ENCODE measurements around the gene ELOVL7.
"Not testable (repeated sequence)": the region's sequence is repeated elsewhere in the genome, so short reads cannot be mapped to it uniquely, and the experiment has no call there.

Gene ELOVL7

DNA sequence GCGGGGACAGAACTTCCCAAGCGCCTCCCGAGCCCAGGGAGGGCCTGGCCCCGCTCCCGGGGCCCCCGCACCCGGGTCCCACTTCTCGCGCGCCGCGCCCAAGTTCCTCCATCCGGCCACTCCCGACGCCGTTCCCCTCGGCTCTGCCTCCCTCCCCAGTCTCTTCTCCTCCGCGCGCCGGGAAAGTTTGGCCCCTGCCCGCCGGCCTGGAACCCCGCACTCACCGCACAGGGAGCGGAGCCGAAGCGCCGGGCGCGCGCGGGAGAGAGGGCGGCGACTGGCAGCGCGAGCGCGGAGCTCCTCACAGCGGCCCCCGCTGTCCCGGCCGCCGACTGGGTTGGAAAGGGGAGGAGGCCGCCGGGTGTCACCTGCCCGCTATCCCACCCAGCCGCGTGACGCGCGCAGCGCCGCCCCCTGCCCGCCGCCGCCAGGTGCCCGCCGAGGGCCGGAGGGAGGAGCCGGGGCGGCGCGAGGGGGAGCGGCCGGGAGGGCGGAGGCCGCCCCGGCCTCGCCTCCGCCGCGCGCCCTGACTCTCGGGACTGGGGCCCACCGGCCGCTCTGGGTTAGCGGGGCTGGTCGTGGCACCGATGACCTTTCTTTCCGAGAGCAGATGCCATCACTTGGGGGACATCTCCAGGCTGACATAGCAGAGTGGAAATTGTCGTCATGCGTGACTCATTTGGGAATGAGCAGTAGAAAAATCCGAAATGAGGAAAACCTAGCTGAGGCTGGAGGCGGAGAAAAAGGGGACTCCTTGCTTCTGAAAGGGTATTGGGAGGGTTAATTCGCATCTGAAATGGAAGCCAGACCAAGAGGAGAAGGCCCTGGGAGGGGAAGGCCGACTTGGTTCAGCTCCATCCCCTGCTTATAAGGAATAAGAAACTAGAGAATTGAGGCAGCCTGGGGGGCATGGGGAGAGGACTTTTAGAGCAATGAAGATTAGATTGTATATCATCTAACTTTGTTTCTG lies at the start of gene ELOVL7:
Gene ELOVL7 (minus strand): TSS at position 334 of the 970 bp plus-strand sequence. CDS start 56,872 bp downstream, outside the sequence.
- H3K4me3 Mint-ChIP-seq = peak within 1 kb of the TSS; percentile 55
- no peak within 1 kb of the TSS for H3K27ac Mint-ChIP-seq
- H3K9me3 Mint-ChIP-seq = no peaks in the 10 kb centered on the region
- DNase-seq (ENCODE audit: low spot score in 2 of 2) = peak; percentile 12 to 62
- H3K36me3 Mint-ChIP-seq = no peaks in the 10 kb centered on the region
- H3K4me1 Mint-ChIP-seq = peaks cover 6% of the 10 kb centered on the region
- ATAC-seq = peak; percentile 79

DNA sequence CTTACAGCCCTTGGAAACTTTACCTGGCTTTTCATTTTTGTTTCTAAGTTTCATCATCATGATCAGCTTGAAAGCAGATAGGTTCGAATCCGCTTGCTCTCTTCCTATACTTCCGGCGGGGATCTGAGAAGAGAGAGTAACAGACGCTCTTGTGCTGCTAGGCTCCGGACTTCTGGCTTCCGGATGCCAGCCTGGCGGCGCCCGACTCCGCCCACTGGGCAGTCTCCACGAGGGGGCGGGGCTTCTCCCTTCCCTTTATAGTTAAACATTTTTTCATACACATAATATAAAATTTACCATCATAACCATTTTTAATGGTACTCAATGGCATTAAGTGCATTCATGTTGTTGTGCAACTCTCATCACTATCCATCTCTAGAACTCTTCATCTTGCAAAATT lies 49.5 kb upstream of the ELOVL7 start:
- no peaks in the 10 kb centered on the region for H3K4me1 Mint-ChIP-seq
- H3K36me3 Mint-ChIP-seq = peaks cover 16% of the 10 kb centered on the region
- no peak overlapping the region for H3K27ac Mint-ChIP-seq
- H3K9me3 Mint-ChIP-seq = peaks cover 3% of the 10 kb centered on the region
- no peak overlapping the region for H3K4me3 Mint-ChIP-seq
- DNase-seq (ENCODE audit: low spot score in 2 of 2) = no peak
- ATAC-seq = no peak

GRCh38 chr5:60891667-60892066 lies 47.6 kb upstream of the ELOVL7 start:
- no peak overlapping the region for H3K27ac Mint-ChIP-seq
- H3K36me3 Mint-ChIP-seq = peaks cover 16% of the 10 kb centered on the region
- H3K4me1 Mint-ChIP-seq = no peaks in the 10 kb centered on the region
- DNase-seq (ENCODE audit: low spot score in 2 of 2) (no peak), ATAC-seq (no peak)
- peaks cover 3% of the 10 kb centered on the region for H3K9me3 Mint-ChIP-seq
- no peak overlapping the region for H3K4me3 Mint-ChIP-seq

GRCh38 chr5:60888359-60889061 lies 44.4 kb upstream of the ELOVL7 start:
- H3K4me1 Mint-ChIP-seq = no peaks in the 10 kb centered on the region
- no peak overlapping the region for H3K27ac Mint-ChIP-seq
- ATAC-seq (no peak), DNase-seq (ENCODE audit: low spot score in 2 of 2) (no peak)
- peaks cover 3% of the 10 kb centered on the region for H3K9me3 Mint-ChIP-seq
- H3K4me3 Mint-ChIP-seq = no peak overlapping the region
- H3K36me3 Mint-ChIP-seq = peaks cover 3% of the 10 kb centered on the region

DNA sequence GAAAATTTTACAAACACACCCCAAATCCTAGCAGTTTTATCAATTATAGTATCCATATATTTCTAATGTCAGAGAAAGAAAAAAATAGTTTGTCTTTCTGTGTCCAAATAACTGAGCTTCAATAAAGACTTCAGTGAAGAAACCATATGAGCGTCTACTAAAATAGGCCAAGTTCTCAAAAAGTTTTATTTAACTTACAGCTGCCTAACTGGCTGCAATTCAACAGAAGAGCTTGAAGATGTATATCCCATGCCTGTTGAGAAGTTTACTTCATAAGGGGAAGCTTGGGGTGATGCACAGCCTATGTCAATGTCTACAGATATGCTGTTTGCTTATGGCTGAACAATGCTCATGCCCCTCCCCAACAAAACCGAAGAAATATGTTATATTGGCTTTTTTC lies 43.7 kb upstream of the ELOVL7 start:
- no peak for DNase-seq (ENCODE audit: low spot score in 2 of 2)
- no peak overlapping the region for H3K4me3 Mint-ChIP-seq
- no peak for ATAC-seq
- no peaks in the 10 kb centered on the region for H3K9me3 Mint-ChIP-seq
- H3K27ac Mint-ChIP-seq = no peak overlapping the region
- no peaks in the 10 kb centered on the region for H3K4me1 Mint-ChIP-seq
- no peaks in the 10 kb centered on the region for H3K36me3 Mint-ChIP-seq

DNA sequence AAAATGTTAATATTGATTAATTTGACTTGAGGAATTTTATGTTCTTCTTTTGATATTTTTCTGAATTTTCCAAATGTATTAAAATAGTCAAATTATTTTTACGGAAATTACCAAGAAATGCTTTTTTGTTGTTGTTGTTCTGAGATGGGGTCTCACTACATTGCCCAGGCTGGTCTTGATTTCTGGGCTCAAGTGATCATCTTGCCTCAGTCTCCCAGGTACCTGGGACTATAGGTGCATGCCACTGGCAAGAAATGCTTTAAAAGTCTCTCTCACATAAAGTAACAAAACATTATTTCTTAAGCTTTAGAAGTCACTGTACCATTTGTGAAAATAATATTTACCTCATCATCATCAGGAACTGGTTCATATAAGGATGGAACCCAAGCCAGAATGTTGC lies 43.0 kb upstream of the ELOVL7 start:
- H3K36me3 Mint-ChIP-seq = no peaks in the 10 kb centered on the region
- no peak overlapping the region for H3K4me3 Mint-ChIP-seq
- no peak for ATAC-seq
- no peak overlapping the region for H3K27ac Mint-ChIP-seq
- H3K9me3 Mint-ChIP-seq = no peaks in the 10 kb centered on the region
- H3K4me1 Mint-ChIP-seq = no peaks in the 10 kb centered on the region
- DNase-seq (ENCODE audit: low spot score in 2 of 2) = no peak

DNA sequence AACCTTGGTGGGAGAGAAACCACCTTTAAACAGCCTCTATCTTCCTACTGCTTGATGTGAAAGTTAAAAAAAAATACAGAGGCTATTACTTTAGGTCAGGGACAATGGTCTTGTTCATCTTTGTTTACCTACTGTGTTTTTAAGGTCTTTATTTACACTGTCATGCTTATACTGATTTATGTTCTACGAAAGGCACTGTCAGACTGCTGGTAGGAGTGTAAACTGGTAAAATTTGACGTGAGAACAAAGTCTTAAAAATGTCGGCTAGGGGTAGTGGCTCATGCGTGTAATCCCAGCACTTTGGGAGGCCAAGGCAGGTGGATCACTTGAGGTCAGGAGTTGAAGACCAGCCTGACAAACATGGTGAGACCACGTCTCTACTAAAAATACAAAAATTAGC lies 42.1 kb upstream of the ELOVL7 start:
- Mint-ChIP-seq H3K27ac (no peak overlapping the region), H3K36me3 (no peaks in the 10 kb centered on the region), H3K4me3 (no peak overlapping the region), H3K4me1 (no peaks in the 10 kb centered on the region), H3K9me3 (no peaks in the 10 kb centered on the region)
- no peak for DNase-seq (ENCODE audit: low spot score in 2 of 2)
- ATAC-seq = no peak

- H3K36me3 Mint-ChIP-seq = no peaks in the 10 kb centered on the region
Measured at GRCh38 chr5:60883229-60883628, 39.2 kb upstream of the ELOVL7 start.

GRCh38 chr5:60872892-60873291 lies 28.8 kb upstream of the ELOVL7 start:
- no peak for ATAC-seq
- no peaks in the 10 kb centered on the region for H3K4me1 Mint-ChIP-seq
- no peak overlapping the region for H3K27ac Mint-ChIP-seq
- no peak overlapping the region for H3K4me3 Mint-ChIP-seq
- no peak for DNase-seq (ENCODE audit: low spot score in 2 of 2)
- H3K36me3 Mint-ChIP-seq = no peaks in the 10 kb centered on the region
- peaks cover 17% of the 10 kb centered on the region for H3K9me3 Mint-ChIP-seq

More at GRCh38 chr5:60883229-60883628, 39.2 kb upstream of the ELOVL7 start:
- no peaks in the 10 kb centered on the region for H3K4me1 Mint-ChIP-seq
- ATAC-seq (no peak), DNase-seq (ENCODE audit: low spot score in 2 of 2) (no peak)
- no peak overlapping the region for H3K4me3 Mint-ChIP-seq
- H3K27ac Mint-ChIP-seq = no peak overlapping the region
- peaks cover 8% of the 10 kb centered on the region for H3K9me3 Mint-ChIP-seq

GRCh38 chr5:60870857-60871256 lies 26.8 kb upstream of the ELOVL7 start:
- H3K4me3 Mint-ChIP-seq = no peak overlapping the region
- no peaks in the 10 kb centered on the region for H3K36me3 Mint-ChIP-seq
- H3K27ac Mint-ChIP-seq = no peak overlapping the region
- peaks cover 17% of the 10 kb centered on the region for H3K9me3 Mint-ChIP-seq
- no peak for ATAC-seq
- no peaks in the 10 kb centered on the region for H3K4me1 Mint-ChIP-seq
- no peak for DNase-seq (ENCODE audit: low spot score in 2 of 2)

DNA sequence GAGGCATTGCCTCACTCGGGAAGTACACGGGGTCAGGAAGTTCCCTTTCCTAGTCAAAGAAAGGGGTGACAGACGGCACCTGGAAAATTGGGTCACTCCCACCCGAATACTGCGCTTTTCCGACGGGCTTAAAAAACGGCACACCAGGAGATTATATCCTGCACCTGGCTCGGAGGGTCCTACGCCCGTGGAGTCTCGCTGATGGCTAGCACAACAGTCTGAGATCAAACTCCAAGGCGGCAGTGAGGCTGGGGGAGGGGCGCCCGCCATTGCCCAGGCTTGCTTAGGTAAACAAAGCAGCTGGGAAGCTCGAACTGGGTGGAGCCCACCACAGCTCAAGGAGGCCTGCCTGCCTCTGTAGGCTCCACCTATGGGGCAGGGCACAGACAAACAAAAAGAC lies 16.5 kb upstream of the ELOVL7 start:
- not testable (repeated sequence) for H3K9me3 Mint-ChIP-seq; H3K27ac Mint-ChIP-seq; H3K4me1 Mint-ChIP-seq; ATAC-seq; DNase-seq (ENCODE audit: low spot score in 2 of 2); H3K36me3 Mint-ChIP-seq; H3K4me3 Mint-ChIP-seq

GRCh38 chr5:60856066-60856465 lies 12.0 kb upstream of the ELOVL7 start:
- Mint-ChIP-seq H3K36me3 (no peaks in the 10 kb centered on the region), H3K27ac (no peak overlapping the region), H3K4me3 (no peak overlapping the region), H3K9me3 (no peaks in the 10 kb centered on the region), H3K4me1 (no peaks in the 10 kb centered on the region)
- DNase-seq (ENCODE audit: low spot score in 2 of 2) (no peak), ATAC-seq (no peak)

DNA sequence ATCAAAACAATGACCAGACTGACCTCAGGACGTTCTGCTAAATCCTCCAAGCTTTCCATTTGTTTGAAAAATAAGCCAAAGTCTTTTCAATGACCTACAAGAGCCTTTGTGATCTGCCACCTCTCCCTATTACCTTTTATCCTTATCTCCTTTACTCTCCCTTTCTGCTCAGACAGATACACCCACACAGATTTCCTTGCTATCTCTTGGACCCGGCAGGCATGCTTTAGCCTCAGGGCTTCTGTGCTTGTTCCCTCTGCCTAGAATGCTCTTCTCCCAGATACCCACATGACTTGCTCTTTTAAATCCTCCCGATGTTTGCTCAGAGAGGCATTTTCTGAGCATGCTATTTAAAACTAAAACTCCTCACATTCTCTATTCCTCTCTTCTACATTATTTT lies 8.9 kb upstream of the ELOVL7 start:
- DNase-seq (ENCODE audit: low spot score in 2 of 2) (no peak), ATAC-seq (no peak)
- no peak overlapping the region for H3K27ac Mint-ChIP-seq
- H3K9me3 Mint-ChIP-seq = no peaks in the 10 kb centered on the region
- H3K4me1 Mint-ChIP-seq = no peaks in the 10 kb centered on the region
- no peaks in the 10 kb centered on the region for H3K36me3 Mint-ChIP-seq
- H3K4me3 Mint-ChIP-seq = no peak overlapping the region

DNA sequence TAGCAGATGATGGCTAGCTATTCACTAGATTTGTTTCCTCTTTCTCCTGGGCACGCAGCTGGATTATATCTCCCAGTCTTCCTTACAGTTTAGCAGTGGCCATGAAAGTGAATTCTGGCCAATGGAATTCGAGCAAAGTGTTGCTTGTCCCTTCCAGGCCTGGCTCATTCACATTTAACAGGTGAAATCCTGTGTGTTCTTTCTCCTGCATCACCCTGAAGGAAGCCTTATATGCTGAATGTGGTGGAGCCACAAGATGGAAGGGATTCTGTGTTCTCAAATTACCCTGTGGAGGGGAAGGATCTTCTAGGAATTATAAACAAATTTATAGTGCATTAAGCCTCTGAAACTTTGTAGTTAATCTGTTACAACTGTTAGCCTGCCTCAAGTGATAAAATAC lies 8.2 kb upstream of the ELOVL7 start:
- H3K27ac Mint-ChIP-seq = no peak overlapping the region
- no peak overlapping the region for H3K4me3 Mint-ChIP-seq

GRCh38 chr5:60851626-60852025 lies 7.6 kb upstream of the ELOVL7 start:
- Mint-ChIP-seq H3K9me3 (no peaks in the 10 kb centered on the region), H3K4me3 (no peak overlapping the region), H3K27ac (no peak overlapping the region), H3K4me1 (no peaks in the 10 kb centered on the region), H3K36me3 (no peaks in the 10 kb centered on the region)
- DNase-seq (ENCODE audit: low spot score in 2 of 2) = no peak
- no peak for ATAC-seq

More for the DNA sequence above, 8.2 kb upstream of the ELOVL7 start:
- H3K36me3 Mint-ChIP-seq = no peaks in the 10 kb centered on the region
- no peak for DNase-seq (ENCODE audit: low spot score in 2 of 2)
- no peaks in the 10 kb centered on the region for H3K4me1 Mint-ChIP-seq
- no peak for ATAC-seq
- H3K9me3 Mint-ChIP-seq = no peaks in the 10 kb centered on the region

DNA sequence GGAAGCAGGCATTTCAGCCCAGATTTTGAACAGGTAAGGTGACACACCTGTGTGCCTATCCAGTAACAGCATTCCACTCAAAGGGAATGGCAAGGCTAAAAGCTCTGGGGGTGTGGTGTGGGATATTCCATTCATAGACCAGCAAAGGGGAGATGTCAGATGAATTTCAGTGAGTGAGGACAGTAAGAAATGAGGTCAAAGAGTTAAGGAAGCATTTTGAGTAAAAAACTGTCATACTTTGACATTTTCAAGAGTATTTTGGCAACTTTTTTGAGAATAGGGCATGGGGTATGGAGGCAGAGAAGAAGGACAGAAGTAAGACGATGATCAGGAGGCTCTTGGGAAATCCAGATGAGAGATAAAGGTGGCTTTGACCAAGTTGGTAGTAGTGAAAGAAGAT lies 2.2 kb upstream of the ELOVL7 start:
- DNase-seq (ENCODE audit: low spot score in 2 of 2) (no peak), ATAC-seq (no peak)
- Mint-ChIP-seq H3K4me1 (peaks cover 6% of the 10 kb centered on the region), H3K4me3 (no peak overlapping the region), H3K27ac (no peak overlapping the region), H3K9me3 (no peaks in the 10 kb centered on the region), H3K36me3 (no peaks in the 10 kb centered on the region)

All from stimulated activated effector memory CD8-positive, alpha-beta T cell treated with anti-CD3 and anti-CD28 coated beads, Interleukin-12 subunit alpha, Interleukin-12 subunit beta, amount 100 ng/mL, for 72 hours (primary cell).